DMS53 (cell line): ENCODE measurements around the gene RSBN1.

ENCODE experiments used
- DNase-seq: peaks from one replicate; lab custom pipeline; 2025; lab: John Stamatoyannopoulos, UW

Gene RSBN1

DNA sequence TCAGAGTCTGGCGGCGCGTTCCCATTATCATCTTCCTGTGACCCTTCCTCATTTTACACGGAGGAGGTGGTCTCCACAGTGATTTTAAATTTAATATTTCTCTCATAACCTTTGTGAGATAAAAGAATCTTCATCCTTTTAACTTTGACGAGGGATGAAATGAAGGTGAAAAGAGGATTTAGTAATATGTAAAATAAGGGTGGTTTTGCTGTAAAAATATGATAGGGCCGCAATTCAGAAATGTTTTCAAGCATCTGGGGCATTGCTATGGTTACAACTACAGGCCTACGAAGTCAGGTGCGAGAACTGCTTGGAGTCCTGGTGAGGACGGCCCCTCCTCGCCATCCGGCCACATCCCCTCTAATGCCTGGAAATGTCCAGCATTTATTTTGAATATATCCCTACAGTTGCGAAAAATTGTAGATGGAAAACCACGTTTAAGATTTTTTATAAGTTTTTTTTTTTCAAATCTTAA is 422 bp upstream of the RSBN1 start:
- peak; percentile 68 for DNase-seq

DNA sequence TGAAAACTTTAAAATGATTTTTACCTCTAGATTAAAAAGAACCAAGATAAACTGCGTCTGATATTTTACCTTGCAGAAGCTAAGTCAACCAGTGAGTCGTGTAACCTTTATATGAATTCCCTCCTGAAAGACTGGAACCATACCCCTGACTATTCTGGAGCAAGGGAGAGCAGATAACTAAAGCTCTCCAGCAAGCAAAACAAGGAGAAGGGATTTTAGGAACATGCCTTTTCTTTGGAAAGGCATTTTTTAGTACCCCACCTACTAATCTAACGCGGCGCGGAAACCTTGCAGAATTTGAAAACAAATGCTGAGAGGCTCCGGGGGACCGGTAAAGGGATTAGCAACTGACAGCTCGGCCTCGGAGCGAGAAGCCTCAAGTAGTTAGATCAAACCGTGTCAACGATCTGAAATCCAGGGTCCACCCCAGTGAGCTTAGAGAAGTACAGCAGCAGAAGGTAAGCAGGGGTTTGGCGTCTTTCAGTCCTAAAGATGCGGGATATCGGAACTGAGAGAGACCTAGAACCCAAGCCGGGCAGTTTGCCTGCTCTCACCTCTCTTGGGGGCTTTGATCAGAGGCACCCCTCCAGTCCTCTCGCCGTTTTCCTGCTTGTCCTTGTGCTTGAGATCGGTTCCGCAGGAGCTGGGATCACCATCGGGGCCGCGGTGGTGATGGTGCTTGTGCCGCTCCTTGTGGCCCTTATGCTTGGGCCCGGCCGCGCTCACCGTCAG is 954 bp downstream of the RSBN1 start:
- peak; percentile 63 for DNase-seq

DNA sequence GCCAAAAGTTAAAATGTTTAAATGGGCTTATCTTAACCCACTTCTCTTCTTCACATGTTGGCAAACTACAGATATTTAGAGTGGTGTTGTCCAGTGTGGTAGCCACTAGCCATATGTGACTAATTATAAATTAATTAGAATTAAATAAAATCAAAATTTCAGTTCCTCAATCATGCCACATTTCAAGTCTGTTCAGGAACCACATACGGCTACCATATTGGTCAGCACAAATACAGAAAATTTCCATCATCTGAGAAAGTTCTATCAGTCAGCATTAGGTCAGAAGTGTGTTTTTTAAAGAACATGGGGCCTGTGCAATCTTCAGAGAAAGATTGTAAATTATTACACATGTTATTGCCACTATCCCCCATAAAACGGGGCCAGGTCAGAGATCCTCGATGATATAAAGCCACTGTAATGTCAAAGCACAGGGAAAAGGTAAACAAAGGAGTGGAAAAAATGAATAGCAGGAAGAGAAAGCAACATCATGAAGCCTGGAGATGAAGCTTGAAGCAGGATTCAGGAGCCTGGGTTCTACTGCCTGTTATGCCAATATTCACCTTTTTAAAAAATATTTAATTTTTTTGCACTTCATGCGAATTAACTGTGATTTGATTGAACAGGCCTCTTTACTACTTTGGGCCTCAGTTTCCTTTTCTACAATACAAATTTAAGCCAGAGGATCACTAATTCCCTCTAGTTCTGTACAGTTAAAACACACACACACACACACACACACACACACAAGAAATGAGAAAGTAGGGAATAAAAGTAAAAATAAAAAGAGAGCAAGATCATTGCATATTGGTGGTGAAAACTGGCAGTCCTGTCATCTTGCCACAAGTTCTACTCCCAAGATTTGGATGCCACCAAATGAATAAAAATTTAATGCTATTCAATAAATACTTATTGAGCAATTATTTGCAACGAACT is 2.3 kb downstream of the RSBN1 start:
- DNase-seq = peak; percentile 11

DNA sequence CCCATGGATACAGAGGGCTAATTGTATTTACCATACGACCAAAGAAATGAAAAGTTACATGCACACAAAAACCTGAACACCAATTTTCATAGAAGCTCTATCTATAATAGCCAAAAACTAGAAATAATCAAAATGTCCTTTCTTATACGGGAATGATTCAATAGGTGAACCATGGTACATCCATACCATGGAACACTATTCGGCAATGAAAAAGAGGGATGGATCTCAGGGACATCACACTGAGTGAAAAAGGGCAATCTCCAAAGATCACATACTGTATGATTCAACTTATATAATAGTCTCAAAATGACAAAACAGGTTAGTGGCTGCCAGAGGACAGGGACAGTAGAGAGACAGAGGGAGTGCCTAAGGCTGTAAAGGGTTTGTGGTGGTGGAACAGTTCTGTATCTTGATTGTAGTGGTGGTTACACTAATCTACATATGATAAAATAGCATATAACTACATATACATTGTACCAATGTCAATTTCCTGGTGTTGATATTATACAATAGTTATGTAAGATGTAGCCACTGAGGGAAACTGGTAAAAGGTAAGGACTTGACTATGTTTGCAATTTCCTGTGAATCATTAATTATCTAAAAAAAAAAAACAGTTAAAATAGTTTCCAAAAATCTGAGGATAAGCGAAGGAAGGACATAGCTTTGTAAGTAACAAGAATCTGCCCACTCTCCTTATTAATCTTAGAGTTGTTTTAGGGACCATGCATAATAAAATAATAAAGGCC is 3.7 kb downstream of the RSBN1 start:
- no peak for DNase-seq

DNA sequence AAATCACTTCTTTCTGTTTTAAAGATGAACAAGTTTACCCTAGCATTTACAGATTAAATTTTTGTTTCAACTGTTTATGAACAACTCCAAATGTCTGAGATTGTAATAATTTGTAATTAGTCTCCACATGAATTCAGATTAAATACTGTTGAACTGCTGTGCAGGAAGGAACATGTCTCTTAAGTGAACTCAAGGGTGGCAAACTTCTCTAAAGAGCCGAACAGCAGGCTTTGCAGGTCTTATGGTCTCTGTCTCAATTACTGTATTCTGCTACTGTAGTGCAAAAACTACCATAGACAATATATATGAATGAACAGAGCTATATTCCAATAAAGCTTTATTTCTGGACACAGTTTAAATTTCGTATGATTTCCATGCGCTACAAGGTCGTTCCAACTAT is 6.6 kb downstream of the RSBN1 start:
- no peak for DNase-seq

DNA sequence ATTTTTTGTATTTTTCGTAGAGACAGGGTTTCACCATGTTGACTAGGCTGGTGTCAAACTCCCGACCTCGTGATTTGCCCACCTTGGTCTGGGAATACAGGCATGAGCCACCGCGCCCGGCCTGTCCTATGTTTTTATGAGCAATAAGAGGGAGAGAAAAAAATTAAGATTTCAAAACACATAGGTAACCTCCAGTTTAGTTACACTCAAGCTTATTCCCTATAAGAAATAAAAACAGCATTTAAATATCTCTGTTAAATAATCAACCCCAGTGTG is 7.1 kb downstream of the RSBN1 start:
- no peak for DNase-seq

DNA sequence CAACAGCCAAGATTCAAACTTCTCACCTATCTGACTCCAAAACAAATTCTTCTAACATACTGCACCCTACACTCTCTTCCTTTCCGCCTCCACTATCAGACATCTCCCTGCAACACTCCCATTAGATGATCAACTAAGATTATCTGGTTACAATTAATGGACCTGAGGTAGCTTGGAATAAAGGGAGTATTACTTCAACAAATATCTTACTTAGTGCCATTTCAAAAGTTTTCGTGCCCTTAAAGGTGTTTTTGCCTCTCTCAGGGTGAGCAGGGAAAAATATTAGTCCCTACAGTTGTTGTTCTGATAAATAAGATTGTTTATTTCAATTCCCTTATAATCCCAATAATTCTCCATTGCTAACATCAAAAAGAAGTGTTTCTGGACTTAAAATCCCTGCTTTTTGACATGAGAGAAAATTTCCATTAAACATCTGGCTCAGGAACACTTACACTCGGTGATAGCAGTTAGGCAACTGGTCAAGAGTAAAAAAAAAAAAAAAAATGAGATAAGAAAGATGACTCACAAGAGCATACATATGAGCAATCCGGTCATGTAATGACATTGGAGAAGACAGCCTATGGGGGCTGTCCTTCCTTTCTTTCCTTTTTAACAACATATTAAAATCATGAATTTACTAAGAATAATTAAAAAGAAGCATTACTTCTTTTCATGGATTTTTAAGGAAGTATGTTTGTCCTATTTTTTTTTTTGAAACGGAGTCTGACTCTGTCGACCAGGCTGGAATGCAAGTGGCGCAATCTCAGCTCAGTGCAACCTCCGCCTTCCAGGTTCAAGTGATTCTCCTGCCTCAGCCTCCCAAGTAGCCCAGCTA is 7.6 kb downstream of the RSBN1 start:
- peak; percentile 75 for DNase-seq

DNA sequence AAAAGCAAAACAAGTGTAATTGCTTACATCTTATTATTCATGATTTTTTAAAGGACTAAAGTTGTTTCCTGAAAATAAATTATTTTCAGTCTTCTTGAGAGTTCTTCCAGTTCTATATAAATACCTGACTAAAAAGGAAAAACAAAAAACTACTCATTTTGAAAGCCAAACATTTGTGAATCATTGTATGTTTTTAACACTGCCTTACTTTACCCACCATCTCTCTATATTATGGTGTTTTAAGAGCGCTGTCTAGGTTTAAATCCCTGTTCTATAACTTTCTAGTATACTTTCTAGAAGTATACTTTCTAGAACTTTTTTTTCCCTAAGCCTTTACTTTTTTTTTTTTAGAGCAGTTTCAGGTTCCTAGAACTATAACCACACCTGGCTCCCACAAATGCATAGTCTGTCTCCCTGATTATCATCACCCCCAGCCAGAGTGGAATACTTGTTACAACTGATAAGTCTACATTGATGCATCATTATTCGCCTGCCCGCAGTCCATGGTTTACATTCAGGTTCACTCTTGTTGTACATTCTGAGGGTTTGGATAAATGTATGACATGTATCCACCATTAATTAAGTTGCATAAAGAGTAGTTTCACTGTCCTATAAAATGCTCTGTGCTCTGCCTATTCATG is 9.8 kb downstream of the RSBN1 start:
- no peak for DNase-seq

DNA sequence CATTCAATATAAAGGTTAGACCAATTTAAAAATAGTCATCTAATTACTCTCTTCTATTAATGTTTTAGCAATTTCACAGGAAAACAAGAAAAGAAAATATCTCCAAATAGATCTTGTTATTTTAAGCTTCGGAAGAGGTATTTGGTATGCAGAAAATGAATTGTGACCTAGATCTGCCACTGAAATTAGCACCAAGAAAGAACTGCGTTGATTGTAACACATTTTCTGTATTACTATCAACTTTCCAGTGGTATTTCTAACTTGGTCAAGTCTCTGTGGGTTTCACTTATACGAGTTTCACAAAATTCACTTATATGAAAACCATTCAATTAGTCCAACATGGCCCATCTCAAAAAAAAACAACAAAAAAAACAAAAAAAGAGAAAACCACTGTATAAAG is 11.8 kb downstream of the RSBN1 start:
- no peak for DNase-seq

DNA sequence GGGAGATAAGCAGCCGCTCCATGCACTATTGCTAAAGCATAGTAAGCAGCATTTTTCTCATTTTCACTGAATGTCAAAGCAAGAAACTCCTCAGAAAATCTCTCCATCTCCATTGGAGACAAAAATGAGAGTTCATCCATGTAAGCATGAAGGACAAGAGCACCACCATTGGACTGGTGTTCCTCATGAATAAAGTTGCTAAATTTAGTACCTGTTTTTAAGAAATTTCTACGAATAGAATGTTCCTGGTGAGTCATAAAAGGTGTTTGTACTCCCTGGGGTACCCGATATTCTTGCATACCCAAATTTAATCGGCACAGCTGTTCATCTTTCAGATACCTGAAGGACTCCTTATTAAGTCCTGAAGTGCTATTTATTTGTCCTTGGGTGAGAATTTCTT is 14.8 kb downstream of the RSBN1 start:
- DNase-seq = no peak

DNA sequence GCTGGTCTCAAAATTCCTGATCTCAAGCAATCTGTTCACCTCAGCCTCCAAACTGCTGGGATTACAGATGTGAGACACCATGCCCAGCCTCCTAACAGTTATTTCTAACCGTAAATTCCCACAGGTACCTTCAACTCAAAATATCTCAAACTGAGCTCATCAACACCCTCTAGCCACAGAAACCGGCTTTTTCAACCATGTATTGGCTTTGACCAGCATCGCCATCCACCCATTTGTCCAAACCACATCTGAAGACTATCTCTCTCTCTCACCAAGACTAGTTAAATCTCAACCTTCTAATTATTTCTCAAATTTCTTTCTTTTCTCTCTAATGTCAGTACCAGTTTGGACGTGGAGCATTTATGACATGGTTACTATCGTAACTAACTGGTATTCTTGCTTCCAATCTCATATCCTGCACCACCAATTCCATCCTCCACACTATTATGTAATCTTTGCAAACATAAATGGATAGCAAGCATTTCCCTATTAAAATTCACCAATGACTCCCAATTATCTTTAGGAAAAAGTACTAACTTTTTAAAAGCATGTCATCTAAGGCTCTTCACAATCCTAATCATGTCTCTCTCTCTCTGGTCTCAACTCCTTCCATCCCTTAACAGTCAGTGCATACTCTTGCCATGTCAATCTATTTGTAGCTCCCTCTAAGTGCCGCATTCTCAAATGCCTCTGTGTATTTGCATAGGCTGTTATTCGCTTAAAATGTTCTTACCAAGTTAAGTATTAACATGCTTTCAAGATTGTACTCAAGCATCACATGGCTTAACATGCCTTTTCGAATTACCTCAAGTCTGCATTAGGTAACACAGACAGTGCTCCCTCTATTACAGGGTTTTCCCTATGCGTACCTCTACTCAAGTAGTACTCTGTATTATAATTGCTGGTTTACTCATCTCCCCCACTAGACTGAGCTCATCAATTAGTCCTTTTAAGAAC is 18.1 kb downstream of the RSBN1 start:
- DNase-seq = peak; percentile 41

DNA sequence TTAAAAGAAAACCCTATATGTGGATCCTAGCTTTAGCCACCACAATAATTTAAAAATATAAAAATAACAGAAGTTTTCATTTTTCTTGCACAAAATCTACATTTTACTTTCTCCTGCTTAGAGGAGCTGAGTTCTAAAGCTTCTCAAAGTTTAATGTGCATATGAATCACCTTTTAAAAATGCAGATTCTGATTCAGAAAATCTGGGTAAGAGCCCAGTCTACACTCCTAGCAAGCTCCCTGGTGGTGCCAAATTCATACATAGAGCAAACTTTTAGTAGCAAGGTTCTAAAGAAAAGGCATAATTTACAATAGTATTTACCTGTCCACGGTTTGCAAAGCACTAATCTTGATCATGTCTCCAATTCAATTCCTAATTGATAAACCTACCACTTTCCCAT is 19.3 kb downstream of the RSBN1 start:
- DNase-seq = no peak

DNA sequence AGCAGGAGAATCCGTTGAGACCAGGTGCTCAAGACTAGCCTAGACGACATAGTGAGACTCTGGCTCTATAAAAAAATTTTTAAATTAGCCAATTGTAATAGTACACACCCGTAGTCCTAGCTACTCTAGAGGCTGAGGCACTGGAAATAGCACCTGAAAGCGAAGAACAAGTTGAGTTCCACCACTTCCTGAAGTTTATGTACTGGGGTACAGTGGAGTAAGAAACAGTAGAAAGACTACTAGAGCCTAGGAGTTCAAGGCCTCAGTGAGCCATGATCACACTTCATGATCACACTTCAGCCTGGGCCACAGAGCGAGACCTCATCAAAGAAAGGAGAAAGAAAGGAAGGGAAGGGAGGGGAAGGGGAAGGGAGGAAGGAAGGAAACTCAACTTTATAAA is 19.8 kb downstream of the RSBN1 start:
- DNase-seq = no peak

DNA sequence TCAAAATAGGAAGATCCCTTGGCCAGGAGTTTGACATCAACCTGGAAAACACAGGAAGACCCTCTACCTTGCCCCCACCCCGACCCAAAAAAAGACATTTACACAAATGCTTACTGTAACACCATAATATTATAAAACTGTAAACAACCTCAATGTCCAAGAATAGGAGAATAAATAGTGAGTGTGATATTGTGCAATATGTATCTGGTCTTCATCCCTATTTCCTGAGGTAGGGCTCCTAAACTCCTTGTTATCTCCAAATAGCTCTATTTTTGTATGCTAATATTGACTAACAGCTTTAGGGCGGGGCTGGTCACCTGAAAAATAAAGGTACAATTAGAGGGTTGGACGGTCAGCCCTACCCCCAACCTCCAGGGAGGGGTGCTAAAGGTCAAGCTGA is 23.5 kb downstream of the RSBN1 start:
- no peak for DNase-seq

DNA sequence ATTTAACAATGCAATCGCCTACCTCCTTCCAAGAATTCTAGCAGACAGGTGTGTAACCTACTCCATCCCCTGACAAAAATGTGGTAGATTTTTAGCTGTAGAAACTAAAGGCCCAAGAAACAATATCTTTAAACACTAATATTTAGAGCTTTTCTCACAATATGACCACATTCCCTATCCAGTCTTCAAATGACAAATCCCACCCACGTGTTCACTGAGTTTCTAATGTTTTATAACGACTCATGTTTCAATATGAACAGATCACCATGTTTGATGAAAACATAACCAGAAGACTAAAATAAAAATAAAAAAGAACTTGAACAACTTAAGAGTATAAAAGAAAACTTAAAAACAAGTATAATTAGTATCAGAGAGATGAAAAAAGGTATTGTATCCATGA is 24.6 kb downstream of the RSBN1 start:
- no peak for DNase-seq

DNA sequence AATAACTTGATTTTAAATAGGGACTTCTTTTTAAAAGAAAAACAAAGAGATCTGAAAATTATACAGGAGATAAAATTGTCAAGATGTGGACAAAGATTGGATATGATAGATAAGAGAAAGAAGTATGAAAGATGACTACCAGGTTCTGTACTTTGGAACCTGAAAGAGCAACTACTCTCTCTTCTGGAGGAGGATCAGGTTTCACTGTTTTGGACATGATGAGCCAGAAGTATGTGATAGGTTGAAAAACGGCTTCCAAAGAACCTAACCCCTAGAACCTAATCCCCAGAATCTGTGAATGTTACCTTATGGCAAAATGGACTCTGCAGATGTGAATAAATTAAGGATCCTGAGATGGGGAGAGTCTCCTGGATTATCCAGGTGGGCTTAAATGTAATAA is 26.2 kb downstream of the RSBN1 start:
- peak; percentile 47 for DNase-seq

DNA sequence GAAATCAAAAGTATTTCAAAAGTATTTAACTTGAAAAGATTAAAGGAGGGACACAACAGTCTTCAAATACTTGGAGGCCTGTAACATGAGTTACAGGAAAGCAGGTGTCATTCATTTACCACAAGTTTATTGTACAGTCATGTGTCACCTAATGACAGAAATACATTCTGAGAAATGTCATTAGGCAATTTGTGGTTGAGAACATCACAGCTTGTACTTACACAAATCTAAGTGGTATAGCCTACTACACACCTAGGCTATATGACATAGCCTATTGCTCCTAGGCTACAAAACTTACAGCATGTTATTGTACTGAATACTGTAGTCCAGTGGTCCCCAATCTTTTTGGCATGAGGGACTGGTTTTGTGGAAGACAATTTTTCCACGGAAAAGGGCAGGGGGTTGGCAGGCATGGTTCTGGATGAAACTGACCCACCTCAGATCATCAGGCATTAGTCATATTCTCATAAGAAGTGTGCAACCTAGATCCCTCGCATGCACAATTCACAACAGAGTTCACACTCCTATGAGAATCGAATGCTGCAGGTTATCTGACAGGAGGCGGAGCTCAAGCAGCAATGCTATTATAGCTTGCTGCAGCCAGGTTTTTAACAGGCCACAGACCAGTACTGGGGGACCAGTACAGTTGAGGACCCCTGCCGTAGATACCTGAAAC is 28.0 kb downstream of the RSBN1 start:
- DNase-seq = no peak

DNA sequence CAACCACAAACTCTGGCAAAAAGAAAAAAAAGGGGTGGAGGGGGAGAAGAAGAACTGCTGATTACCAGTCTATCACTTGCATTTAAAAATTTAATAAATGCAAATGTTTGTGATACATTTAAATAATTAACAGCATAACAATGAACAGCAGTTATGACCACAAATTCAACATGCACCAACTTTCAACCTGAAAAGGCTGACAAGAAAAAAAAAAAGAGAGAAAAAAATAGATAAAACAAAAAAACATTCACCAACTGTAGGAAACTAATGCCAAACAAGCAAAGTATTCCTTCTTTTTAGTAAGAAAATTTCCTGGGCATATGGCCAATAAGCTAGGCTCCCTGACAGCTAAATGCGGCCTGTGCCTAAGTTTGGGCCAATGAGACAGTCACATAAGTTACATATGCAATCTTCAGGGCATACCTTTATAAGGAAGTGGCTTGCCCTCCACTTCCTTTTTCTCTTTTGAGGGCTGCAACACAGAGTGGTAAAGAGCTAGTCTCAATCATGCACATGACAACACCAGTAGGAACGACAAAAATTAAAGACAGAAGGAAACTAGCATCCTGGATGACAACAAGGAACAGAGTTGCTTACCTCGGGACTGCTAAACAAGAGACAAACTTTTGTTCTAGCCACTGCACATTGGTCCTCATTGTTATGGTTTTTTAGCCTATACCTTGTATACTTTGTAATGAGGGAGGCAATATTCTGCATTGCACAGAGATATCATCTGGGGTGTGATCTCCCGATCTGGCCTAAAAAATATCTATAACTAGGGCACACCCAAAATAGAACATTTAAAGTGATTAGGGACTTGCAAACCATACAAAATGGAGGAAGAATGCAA is 28.8 kb downstream of the RSBN1 start:
- no peak for DNase-seq

DNA sequence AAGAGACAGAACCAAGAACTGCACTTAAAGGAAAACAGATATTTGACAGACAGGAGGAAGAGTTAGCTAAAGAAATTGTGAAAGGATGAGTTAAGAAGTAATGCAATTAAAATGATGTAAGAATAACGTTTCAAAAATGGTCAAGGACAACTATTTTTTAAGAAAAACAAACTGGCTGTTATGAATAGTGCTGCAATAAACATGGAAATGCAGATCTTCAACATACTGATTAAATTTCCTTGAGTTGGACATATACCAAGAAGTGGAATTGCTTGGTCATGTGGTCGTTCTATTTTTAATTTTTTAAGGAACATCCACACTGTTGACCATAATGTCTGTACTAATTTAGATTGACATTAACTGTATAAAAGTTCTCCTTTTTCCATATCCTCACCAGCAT is 29.9 kb downstream of the RSBN1 start:
- no peak for DNase-seq
